ENCODE measurements around the gene KRTAP5-2.

GRCh38 chr11:1561955-1562354 lies 36.1 kb downstream of the KRTAP5-2 start:
- TF ChIP-seq POLR2A (IDR thresholded peaks at IDR 0.05) (no peak), CTCF (IDR thresholded peaks at IDR 0.05 in 8 of 11, conservative IDR thresholded peaks at IDR 0.05 in 3 of 11) (no peak)

Data from spleen (tissue), 7 donors.